ENCODE results near the gene SDF4. TPM values are rescaled to one million over a fixed set of nuclear protein-coding genes. Genes with fewer than 3 reads are reported as not detected.

The SDF4 gene
- total RNA-seq, 4 donors from 2014 or later = 93.3 to 170 (median 110) TPM

DNA sequence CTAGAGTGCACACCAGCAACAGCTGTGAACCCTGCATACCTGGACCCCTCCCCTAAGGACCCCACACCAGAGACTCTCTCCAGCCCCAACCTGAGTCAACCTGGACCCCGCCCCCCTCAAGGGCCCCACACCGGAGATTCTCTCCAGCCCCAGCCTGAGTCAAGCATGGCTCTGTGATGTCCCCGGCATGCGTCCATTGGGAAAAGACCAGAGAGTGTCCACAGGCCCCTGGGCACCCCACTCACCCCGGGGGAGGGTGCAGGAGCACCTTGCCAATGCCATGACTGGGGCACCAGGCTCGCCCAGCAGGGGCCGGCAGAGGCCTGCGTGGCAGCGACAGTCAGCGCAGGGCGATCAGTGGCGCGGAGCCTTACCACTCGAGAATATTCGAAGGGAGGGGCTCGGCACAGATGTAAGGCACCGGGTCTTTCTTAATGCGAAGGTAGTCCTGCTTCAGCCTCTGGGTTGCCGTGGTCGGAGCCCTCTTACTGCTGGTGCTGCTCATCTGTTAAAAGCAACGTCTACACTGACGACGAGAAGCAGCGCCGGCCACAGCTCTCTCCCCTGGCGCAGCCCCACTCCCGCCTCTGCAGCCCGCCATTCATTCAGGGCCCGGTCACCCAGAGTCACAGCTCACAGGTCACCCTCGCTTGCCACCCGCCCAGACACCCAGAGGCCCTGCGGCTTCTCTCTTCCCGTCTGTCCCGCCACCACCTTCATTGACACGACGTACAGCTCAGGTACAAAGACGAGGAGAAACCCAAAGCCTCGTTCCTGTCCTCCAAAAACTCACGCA lies 35.9 kb upstream of the SDF4 start:
- no peak overlapping the region for H3K4me3 ChIP-seq
- peaks cover 0 to 59% (median 28%) of the 10 kb centered on the region in 4 donors for H3K4me1 ChIP-seq
- TF ChIP-seq POLR2A (IDR thresholded peaks at IDR 0.05) = no peak
- TF ChIP-seq EP300 (IDR thresholded peaks at IDR 0.05) = no peak
- TF ChIP-seq, protein P1, sequence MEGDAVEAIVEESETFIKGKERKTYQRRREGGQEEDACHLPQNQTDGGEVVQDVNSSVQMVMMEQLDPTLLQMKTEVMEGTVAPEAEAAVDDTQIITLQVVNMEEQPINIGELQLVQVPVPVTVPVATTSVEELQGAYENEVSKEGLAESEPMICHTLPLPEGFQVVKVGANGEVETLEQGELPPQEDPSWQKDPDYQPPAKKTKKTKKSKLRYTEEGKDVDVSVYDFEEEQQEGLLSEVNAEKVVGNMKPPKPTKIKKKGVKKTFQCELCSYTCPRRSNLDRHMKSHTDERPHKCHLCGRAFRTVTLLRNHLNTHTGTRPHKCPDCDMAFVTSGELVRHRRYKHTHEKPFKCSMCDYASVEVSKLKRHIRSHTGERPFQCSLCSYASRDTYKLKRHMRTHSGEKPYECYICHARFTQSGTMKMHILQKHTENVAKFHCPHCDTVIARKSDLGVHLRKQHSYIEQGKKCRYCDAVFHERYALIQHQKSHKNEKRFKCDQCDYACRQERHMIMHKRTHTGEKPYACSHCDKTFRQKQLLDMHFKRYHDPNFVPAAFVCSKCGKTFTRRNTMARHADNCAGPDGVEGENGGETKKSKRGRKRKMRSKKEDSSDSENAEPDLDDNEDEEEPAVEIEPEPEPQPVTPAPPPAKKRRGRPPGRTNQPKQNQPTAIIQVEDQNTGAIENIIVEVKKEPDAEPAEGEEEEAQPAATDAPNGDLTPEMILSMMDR (IDR thresholded peaks at IDR 0.05) = no peak
- no peaks in the 10 kb centered on the region for H3K9me3 ChIP-seq
- H3K27ac ChIP-seq = no peak overlapping the region
- WGBS, 2 donors = 92% methylated on average over 38 to 39 of the region's 39 CpGs
- DNase-seq (ENCODE audit: low spot score in 2 of 2) = no peak
- H3K36me3 ChIP-seq = peaks cover 2 to 64% (median 12%) of the 10 kb centered on the region in 3 donors
- no peaks in the 10 kb centered on the region for H3K27me3 ChIP-seq

DNA sequence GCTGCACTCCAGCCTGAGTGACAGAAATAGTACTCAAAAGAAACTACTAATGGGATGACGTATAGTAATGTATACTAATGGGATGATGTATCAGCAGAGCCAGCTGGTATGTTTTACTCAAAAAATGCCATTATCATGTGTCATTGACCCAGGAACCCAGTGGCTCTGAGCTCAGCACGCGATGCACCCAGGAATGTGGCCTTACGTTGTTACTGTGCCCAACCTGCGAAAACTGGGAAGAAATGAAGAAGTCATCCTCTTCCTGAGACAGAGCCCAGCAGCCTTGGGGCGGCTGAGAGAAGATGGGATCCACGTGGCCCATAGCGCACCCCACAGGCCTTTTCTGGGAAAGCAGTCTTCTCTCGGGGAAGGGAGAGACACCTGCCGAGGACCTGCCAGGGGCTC lies 33.1 kb upstream of the SDF4 start:
- Histone ChIP-seq H3K4me3 (no peak overlapping the region), H3K27me3 (no peaks in the 10 kb centered on the region), H3K36me3 (peaks cover 6 to 92% (median 22%) of the 10 kb centered on the region in 3 donors), H3K27ac (no peak overlapping the region), H3K4me1 (peaks cover 0 to 31% (median 1%) of the 10 kb centered on the region in 4 donors), H3K9me3 (no peaks in the 10 kb centered on the region)
- 70 to 73% methylated on average over 10 of the region's 10 CpGs for WGBS, 2 donors
- TF ChIP-seq POLR2A (IDR thresholded peaks at IDR 0.05) = no peak
- TF ChIP-seq, protein P1 (IDR thresholded peaks at IDR 0.05) = no peak
- TF ChIP-seq EP300 (IDR thresholded peaks at IDR 0.05) = no peak
- no peak for DNase-seq (ENCODE audit: low spot score in 2 of 2)

DNA sequence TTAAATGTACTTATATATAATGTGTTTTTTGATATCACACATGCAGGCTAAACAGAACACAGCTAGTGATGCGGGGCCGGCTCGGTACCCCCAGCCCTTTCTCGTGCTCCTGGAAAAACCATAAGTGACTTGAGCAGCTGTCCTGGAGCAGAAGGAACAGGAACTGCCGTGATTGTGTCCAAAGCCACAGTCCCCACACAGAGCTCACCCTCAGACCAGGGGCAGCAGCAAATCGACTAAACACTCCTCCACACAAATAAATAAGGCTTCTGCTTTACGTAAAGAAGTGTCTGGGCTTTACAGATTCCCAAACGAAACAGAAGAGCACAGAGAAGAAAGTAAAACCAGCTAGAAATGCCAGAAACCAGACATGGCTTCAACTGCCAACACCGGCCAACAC lies 32.2 kb upstream of the SDF4 start:
- DNase-seq (ENCODE audit: low spot score in 2 of 2) = no peak
- H3K4me3 ChIP-seq = no peak overlapping the region
- H3K4me1 ChIP-seq = peaks cover 0 to 23% (median 0%) of the 10 kb centered on the region in 4 donors
- TF ChIP-seq EP300 (IDR thresholded peaks at IDR 0.05) = no peak
- TF ChIP-seq POLR2A (IDR thresholded peaks at IDR 0.05) = no peak
- TF ChIP-seq, protein P1 (IDR thresholded peaks at IDR 0.05) = no peak
- no peaks in the 10 kb centered on the region for H3K27me3 ChIP-seq
- peaks cover 6 to 100% (median 22%) of the 10 kb centered on the region in 3 donors for H3K36me3 ChIP-seq
- no peaks in the 10 kb centered on the region for H3K9me3 ChIP-seq
- WGBS, 2 donors = 85 to 91% methylated on average over 9 of the region's 9 CpGs
- H3K27ac ChIP-seq = no peak overlapping the region

DNA sequence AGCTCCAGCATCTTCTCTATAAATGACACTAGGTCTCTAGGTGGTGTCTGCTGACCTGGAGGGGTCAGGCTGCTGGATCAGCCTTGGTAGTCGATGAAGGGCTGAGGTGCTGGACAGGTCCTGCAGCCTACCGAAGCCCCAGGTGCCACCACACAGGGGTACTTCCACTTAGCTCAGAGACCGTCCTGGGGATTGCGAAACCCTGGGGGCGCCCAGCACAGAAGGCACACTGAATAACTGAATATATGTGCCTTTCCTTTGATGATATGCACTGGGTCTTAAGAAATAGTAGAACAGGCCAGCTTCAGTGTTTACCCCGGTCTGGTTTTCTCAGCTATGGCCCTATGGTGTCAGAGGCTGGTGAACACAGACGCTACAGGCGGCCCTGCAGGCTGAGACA lies 31.0 kb upstream of the SDF4 start:
- H3K27me3 ChIP-seq = no peaks in the 10 kb centered on the region
- WGBS, 2 donors = 92 to 94% methylated on average over 8 of the region's 8 CpGs
- peaks cover 6 to 96% (median 22%) of the 10 kb centered on the region in 3 donors for H3K36me3 ChIP-seq
- TF ChIP-seq POLR2A (IDR thresholded peaks at IDR 0.05) = no peak
- no peak for TF ChIP-seq EP300 (IDR thresholded peaks at IDR 0.05)
- TF ChIP-seq, protein P1 (IDR thresholded peaks at IDR 0.05) = no peak
- no peaks in the 10 kb centered on the region for H3K9me3 ChIP-seq
- no peak overlapping the region for H3K4me3 ChIP-seq
- DNase-seq (ENCODE audit: low spot score in 2 of 2) = no peak
- no peak overlapping the region for H3K27ac ChIP-seq
- peaks cover 0 to 16% (median 0%) of the 10 kb centered on the region in 4 donors for H3K4me1 ChIP-seq

DNA sequence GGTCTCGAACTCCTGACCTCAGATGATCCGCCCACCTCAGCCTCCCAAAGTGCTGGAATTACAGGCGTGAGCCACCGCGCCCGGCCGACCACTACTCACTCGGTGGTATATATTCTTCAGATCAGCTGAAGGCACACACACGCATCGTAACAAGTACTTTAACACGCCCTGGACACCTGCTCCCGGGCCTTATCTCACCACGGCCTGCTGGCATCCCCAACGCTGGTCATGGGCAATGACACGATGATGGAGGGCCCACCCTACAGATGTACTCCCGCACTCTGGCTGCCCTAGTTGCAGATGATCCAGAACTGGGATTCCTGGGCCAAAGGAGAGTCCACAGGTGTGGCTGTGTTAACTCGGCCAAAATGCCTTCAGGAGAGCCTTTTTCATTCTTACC lies 30.3 kb upstream of the SDF4 start:
- TF ChIP-seq POLR2A (IDR thresholded peaks at IDR 0.05) = no peak
- TF ChIP-seq, protein P1 (IDR thresholded peaks at IDR 0.05) = no peak
- no peak for TF ChIP-seq EP300 (IDR thresholded peaks at IDR 0.05)
- no peak for DNase-seq (ENCODE audit: low spot score in 2 of 2)
- H3K27ac ChIP-seq = no peak overlapping the region
- peaks cover 6 to 94% (median 22%) of the 10 kb centered on the region in 3 donors for H3K36me3 ChIP-seq
- no peaks in the 10 kb centered on the region for H3K9me3 ChIP-seq
- H3K4me3 ChIP-seq = no peak overlapping the region
- 95 to 96% methylated on average over 17 of the region's 17 CpGs for WGBS, 2 donors
- peaks cover 0 to 15% (median 0%) of the 10 kb centered on the region in 4 donors for H3K4me1 ChIP-seq
- no peaks in the 10 kb centered on the region for H3K27me3 ChIP-seq
